DOHH2 (cell line): ENCODE measurements around the gene FILIP1L.

Experiments used
- H3F3A ChIP-seq: fragments of 200-600 bp; sonication (generic), shearing (Covaris generic); 2 replicates; pipeline ENCODE4 v1.6.0; 2016; ENCODE audit warnings: antibody characterized with exemption, mild to moderate bottlenecking; ENCODE audit not compliant: control insufficient read depth, insufficient read depth
- H3K27ac ChIP-seq: fragments of 200-600 bp; sonication (generic); 2 replicates; pipeline ENCODE4 v1.5.1; 2014; ENCODE audit warnings: low read depth, mild to moderate bottlenecking, low read length, moderate library complexity
- H3K27me3 ChIP-seq: fragments of 200-600 bp; sonication (generic); 2 replicates; pipeline ENCODE4 v1.6.1; 2014; ENCODE audit warnings: mild to moderate bottlenecking, low read length, mixed read lengths; ENCODE audit not compliant: control insufficient read depth
- H3K36me3 ChIP-seq: fragments of 200-600 bp; sonication (generic); 2 replicates; pipeline ENCODE4 v1.6.1; 2014; ENCODE audit warnings: mild to moderate bottlenecking, low read length, moderate library complexity, mixed read lengths; ENCODE audit not compliant: control insufficient read depth
- H3K4me1 ChIP-seq: fragments of 200-600 bp; sonication (generic); 2 replicates; pipeline ENCODE4 v1.6.1; 2014; ENCODE audit warnings: mild to moderate bottlenecking, low read length, mixed read lengths; ENCODE audit not compliant: control insufficient read depth
- H3K4me2 ChIP-seq: fragments of 200-600 bp; sonication (generic); 2 replicates; pipeline ENCODE4 v1.6.0; 2014; ENCODE audit warnings: mild to moderate bottlenecking, low read length, moderate library complexity
- H3K4me3 ChIP-seq: fragments of 200-600 bp; sonication (generic); 2 replicates; pipeline ENCODE4 v1.5.1; 2014; ENCODE audit warnings: mild to moderate bottlenecking, low read length, mixed read lengths
- H3K79me2 ChIP-seq: fragments of 200-600 bp; sonication (generic); 2 replicates; pipeline ENCODE4 v1.6.1; 2014; ENCODE audit warnings: mild to moderate bottlenecking, low read length, mixed read lengths; ENCODE audit not compliant: control insufficient read depth
- H3K9me2 ChIP-seq: fragments of 200-600 bp; sonication (generic); replicated peaks from 2 replicates; pipeline ENCODE4 v1.6.1; 2014; ENCODE audit warnings: mild to moderate bottlenecking, low read length, mixed read lengths; ENCODE audit not compliant: control insufficient read depth
- H3K9me3 ChIP-seq: fragments of 200-600 bp; sonication (generic); 2 replicates; pipeline ENCODE4 v1.6.1; 2014; ENCODE audit warnings: antibody characterized with exemption, low read length, mixed read lengths; ENCODE audit not compliant: control insufficient read depth, insufficient read depth
- H4K20me1 ChIP-seq: fragments of 200-600 bp; sonication (generic); 2 replicates; pipeline ENCODE4 v1.6.0; 2014; ENCODE audit warnings: low read depth, mild to moderate bottlenecking, antibody characterized with exemption, low read length, moderate library complexity; ENCODE audit not compliant: control insufficient read depth, insufficient read depth
- CTCF ChIP-seq: fragments of 200-600 bp; sonication (generic); IDR thresholded peaks from one replicate; pipeline ENCODE4 v1.5.1; 2014; ENCODE audit warnings: antibody characterized with exemption, mild to moderate bottlenecking, low read depth, low read length; ENCODE audit not compliant: poor library complexity, severe bottlenecking
- EZH2phosphoT487 ChIP-seq: fragments of 200-600 bp; sonication (generic); IDR thresholded peaks from 2 replicates; pipeline ENCODE4 v1.6.1; 2017; ENCODE audit warnings: borderline replicate concordance, mild to moderate bottlenecking, antibody characterized with exemption, low read length, moderate library complexity, mixed read lengths

The FILIP1L gene

DNA sequence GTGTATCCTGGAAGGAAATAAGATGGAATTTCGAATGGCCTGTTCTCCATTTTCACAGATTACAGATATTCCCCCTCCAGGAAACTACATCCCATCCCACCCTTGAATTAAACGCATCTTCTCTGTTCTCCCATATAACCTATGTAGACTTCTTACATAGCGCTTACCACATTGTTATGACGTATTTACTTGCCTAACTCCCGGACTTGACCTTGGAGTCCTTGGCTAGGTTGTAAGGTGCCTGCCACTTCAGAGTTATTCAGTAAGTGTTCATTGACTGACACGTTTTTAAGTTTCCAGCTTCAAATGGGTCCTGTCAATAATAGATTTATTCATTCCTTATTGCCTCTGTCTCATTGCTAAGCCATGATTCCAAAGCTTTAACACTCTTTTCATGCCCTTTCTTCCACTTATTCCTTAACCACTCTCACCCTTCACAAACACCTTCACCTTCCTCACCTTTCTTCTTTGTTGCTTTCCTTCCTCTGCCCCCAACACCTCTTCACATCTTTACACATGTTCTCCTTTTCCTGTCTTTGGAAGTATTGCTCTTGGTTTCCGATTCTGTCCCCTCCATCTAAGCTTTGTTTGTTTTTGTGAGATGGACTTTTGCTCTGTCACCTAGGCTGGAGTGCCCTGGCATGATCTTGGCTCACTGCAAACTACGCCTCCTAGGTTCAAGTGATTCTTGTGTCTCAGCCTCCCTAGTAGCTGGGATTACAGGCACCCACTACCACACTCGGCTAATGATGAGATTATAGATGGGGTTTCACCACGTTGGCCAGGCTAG is 158.3 kb downstream of the FILIP1L start:
- H3K9me2 ChIP-seq = no peaks in the 10 kb centered on the region
- H3F3A ChIP-seq = no peaks in the 10 kb centered on the region
- no peaks in the 10 kb centered on the region for H3K36me3 ChIP-seq
- H3K79me2 ChIP-seq = no peaks in the 10 kb centered on the region
- no peak overlapping the region for H3K4me3 ChIP-seq
- TF ChIP-seq CTCF (no peak), EZH2phosphoT487 (no peak)
- H4K20me1 ChIP-seq = 0 out of 2 replicates have a peak, but pooled peaks cover 3% of the 10 kb centered on the region
- H3K9me3 ChIP-seq = no peaks in the 10 kb centered on the region
- no peaks in the 10 kb centered on the region for H3K4me1 ChIP-seq
- no peak overlapping the region for H3K4me2 ChIP-seq
- H3K27me3 ChIP-seq = no peaks in the 10 kb centered on the region
- no peak overlapping the region for H3K27ac ChIP-seq

DNA sequence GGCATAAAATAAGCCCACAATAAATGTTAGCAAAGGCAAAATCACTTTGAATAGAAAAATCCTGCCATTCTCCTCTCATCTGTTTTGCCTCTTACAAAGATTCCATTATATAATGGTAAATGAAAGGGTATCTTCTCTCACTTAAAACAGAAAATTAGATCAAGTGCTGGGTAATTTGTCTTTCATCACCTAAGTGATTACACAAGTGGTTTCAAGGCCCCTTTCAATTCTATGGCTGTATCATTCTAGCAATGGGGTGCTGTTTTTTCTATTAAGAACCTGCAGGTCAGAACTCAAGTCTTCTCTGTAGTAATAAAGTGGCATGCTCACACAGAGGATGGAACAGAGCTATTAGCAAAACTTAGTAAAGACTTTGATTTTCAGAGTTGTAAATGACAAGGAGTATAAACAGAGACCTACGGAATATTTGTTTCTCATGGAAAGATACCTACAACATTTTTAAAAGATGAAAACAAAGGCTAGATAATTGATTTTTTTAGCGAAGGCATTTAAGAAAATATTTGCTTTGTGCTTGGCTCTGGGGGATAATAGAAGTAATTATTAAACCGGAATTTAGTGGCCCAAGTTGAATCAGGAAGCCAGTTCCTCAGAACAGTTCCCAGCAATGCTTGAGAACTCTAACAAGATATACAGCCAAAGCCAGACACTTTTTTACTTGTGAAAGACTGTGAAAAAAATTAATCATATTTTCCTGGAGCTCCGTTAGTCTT is 159.2 kb downstream of the FILIP1L start:
- Histone ChIP-seq H3K4me2 (no peak overlapping the region), H3K27ac (no peak overlapping the region)
- TF ChIP-seq CTCF (no peak), EZH2phosphoT487 (no peak)

DNA sequence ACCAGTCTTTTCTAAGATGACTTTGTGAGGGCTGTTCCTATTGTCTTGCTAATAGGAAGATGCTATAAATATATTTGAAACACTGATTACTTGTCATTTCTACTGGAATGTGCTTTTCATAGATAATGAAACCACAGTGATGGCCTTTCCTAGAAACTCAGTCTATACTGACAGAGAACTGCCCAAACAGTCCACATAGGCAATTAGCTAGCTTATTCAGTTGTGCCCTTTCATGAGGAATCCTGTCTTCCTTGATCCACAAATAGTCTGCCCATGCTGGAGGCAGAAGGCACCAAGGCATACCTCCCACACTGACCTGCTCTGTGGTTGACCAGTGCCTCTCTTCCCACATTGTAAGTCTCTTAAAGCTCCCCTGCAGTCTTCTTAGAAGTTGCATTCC is 160.7 kb downstream of the FILIP1L start:
- H4K20me1 ChIP-seq = 0 out of 2 replicates have a peak, but pooled peaks cover 3% of the 10 kb centered on the region
- no peak for TF ChIP-seq CTCF
- no peak for TF ChIP-seq EZH2phosphoT487

More for the DNA sequence above, 159.2 kb downstream of the FILIP1L start:
- H3K79me2 ChIP-seq = no peaks in the 10 kb centered on the region
- no peaks in the 10 kb centered on the region for H3K36me3 ChIP-seq
- H3K9me3 ChIP-seq = no peaks in the 10 kb centered on the region
- no peaks in the 10 kb centered on the region for H3K9me2 ChIP-seq
- no peaks in the 10 kb centered on the region for H3F3A ChIP-seq
- no peak overlapping the region for H3K4me3 ChIP-seq
- H3K4me1 ChIP-seq = no peaks in the 10 kb centered on the region
- H4K20me1 ChIP-seq = 0 out of 2 replicates have a peak, but pooled peaks cover 3% of the 10 kb centered on the region
- H3K27me3 ChIP-seq = no peaks in the 10 kb centered on the region

More for the DNA sequence above, 160.7 kb downstream of the FILIP1L start:
- Histone ChIP-seq H3K36me3 (no peaks in the 10 kb centered on the region), H3K4me3 (no peak overlapping the region), H3K27me3 (no peaks in the 10 kb centered on the region), H3K79me2 (no peaks in the 10 kb centered on the region), H3K27ac (no peak overlapping the region), H3F3A (no peaks in the 10 kb centered on the region), H3K9me3 (no peaks in the 10 kb centered on the region), H3K4me2 (no peak overlapping the region), H3K4me1 (no peaks in the 10 kb centered on the region), H3K9me2 (no peaks in the 10 kb centered on the region)
